IPS-15b (cell line): ENCODE data around the gene FGF14.

Experiments
- H3K27me3 ChIP-seq: one replicate; pipeline ENCODE4 v1.6.1; 2013; ENCODE audit warnings: low read length; ENCODE audit not compliant: control insufficient read depth, insufficient read depth
- H3K36me3 ChIP-seq: one replicate; pipeline ENCODE4 v1.6.1; 2013; ENCODE audit warnings: low read length; ENCODE audit not compliant: control insufficient read depth, insufficient read depth
- H3K4me1 ChIP-seq: one replicate; pipeline ENCODE4 v1.6.1; 2013; ENCODE audit warnings: mild to moderate bottlenecking, low read length; ENCODE audit not compliant: control insufficient read depth, insufficient read depth
- H3K4me3 ChIP-seq: one replicate; pipeline ENCODE4 v1.5.1; 2013; ENCODE audit warnings: low read depth, low read length
- H3K9ac ChIP-seq: one replicate; pipeline ENCODE4 v1.6.1; 2013; ENCODE audit warnings: low read depth, mild to moderate bottlenecking, low read length
- H3K9me3 ChIP-seq: one replicate; pipeline ENCODE4 v1.6.1; 2013; ENCODE audit warnings: mild to moderate bottlenecking, low read length; ENCODE audit not compliant: control insufficient read depth, insufficient read depth

The FGF14 gene

GRCh38 chr13:101896541-101896940 is 505.3 kb downstream of the FGF14 start:
- H3K27me3 ChIP-seq = no peaks in the 10 kb centered on the region
- no peak overlapping the region for H3K4me3 ChIP-seq
- no peaks in the 10 kb centered on the region for H3K36me3 ChIP-seq
- no peak overlapping the region for H3K9ac ChIP-seq
- no peaks in the 10 kb centered on the region for H3K9me3 ChIP-seq
- H3K4me1 ChIP-seq = no peaks in the 10 kb centered on the region

GRCh38 chr13:101893021-101893420 is 508.8 kb downstream of the FGF14 start:
- H3K4me1 ChIP-seq = no peaks in the 10 kb centered on the region
- no peak overlapping the region for H3K4me3 ChIP-seq
- no peaks in the 10 kb centered on the region for H3K9me3 ChIP-seq
- no peaks in the 10 kb centered on the region for H3K27me3 ChIP-seq
- no peak overlapping the region for H3K9ac ChIP-seq
- H3K36me3 ChIP-seq = no peaks in the 10 kb centered on the region

GRCh38 chr13:101892296-101892695 is 509.6 kb downstream of the FGF14 start:
- no peak overlapping the region for H3K9ac ChIP-seq
- no peaks in the 10 kb centered on the region for H3K9me3 ChIP-seq
- no peaks in the 10 kb centered on the region for H3K27me3 ChIP-seq
- H3K36me3 ChIP-seq = no peaks in the 10 kb centered on the region
- no peaks in the 10 kb centered on the region for H3K4me1 ChIP-seq
- no peak overlapping the region for H3K4me3 ChIP-seq

GRCh38 chr13:101881593-101881992 is 520.3 kb downstream of the FGF14 start:
- Histone ChIP-seq H3K4me1 (no peaks in the 10 kb centered on the region), H3K27me3 (no peaks in the 10 kb centered on the region), H3K4me3 (no peak overlapping the region), H3K9me3 (no peaks in the 10 kb centered on the region), H3K9ac (no peak overlapping the region), H3K36me3 (no peaks in the 10 kb centered on the region)

- no peak overlapping the region for H3K4me3 ChIP-seq
- no peaks in the 10 kb centered on the region for H3K27me3 ChIP-seq
- no peaks in the 10 kb centered on the region for H3K36me3 ChIP-seq
- H3K9ac ChIP-seq = no peak overlapping the region
- H3K9me3 ChIP-seq = no peaks in the 10 kb centered on the region
- H3K4me1 ChIP-seq = no peaks in the 10 kb centered on the region
These were observed 521.3 kb downstream of the FGF14 start for GRCh38 chr13:101880581-101880980.

GRCh38 chr13:101876951-101877350 is 524.9 kb downstream of the FGF14 start:
- H3K9ac ChIP-seq = no peak overlapping the region
- H3K27me3 ChIP-seq = no peaks in the 10 kb centered on the region
- no peaks in the 10 kb centered on the region for H3K36me3 ChIP-seq
- no peak overlapping the region for H3K4me3 ChIP-seq
- no peaks in the 10 kb centered on the region for H3K9me3 ChIP-seq
- no peaks in the 10 kb centered on the region for H3K4me1 ChIP-seq

- no peaks in the 10 kb centered on the region for H3K36me3 ChIP-seq
- H3K9ac ChIP-seq = no peak overlapping the region
- H3K27me3 ChIP-seq = no peaks in the 10 kb centered on the region
- H3K9me3 ChIP-seq = no peaks in the 10 kb centered on the region
- H3K4me1 ChIP-seq = no peaks in the 10 kb centered on the region
- no peak overlapping the region for H3K4me3 ChIP-seq
These were observed 526.0 kb downstream of the FGF14 start for GRCh38 chr13:101875717-101876393.

GRCh38 chr13:101875091-101875490 is 526.8 kb downstream of the FGF14 start:
- no peaks in the 10 kb centered on the region for H3K27me3 ChIP-seq
- H3K9me3 ChIP-seq = no peaks in the 10 kb centered on the region
- H3K36me3 ChIP-seq = no peaks in the 10 kb centered on the region
- no peak overlapping the region for H3K4me3 ChIP-seq
- H3K9ac ChIP-seq = no peak overlapping the region
- no peaks in the 10 kb centered on the region for H3K4me1 ChIP-seq

- no peak overlapping the region for H3K9ac ChIP-seq
- H3K9me3 ChIP-seq = no peaks in the 10 kb centered on the region
- no peak overlapping the region for H3K4me3 ChIP-seq
- H3K4me1 ChIP-seq = peaks cover 4% of the 10 kb centered on the region
- H3K27me3 ChIP-seq = no peaks in the 10 kb centered on the region
- no peaks in the 10 kb centered on the region for H3K36me3 ChIP-seq
These were observed 532.3 kb downstream of the FGF14 start for GRCh38 chr13:101869553-101869952.

GRCh38 chr13:101868585-101869469 is 533.0 kb downstream of the FGF14 start:
- H3K27me3 ChIP-seq = no peaks in the 10 kb centered on the region
- peaks cover 4% of the 10 kb centered on the region for H3K4me1 ChIP-seq
- H3K36me3 ChIP-seq = no peaks in the 10 kb centered on the region
- H3K4me3 ChIP-seq = no peak overlapping the region
- no peak overlapping the region for H3K9ac ChIP-seq
- no peaks in the 10 kb centered on the region for H3K9me3 ChIP-seq

- H3K4me1 ChIP-seq = peaks cover 4% of the 10 kb centered on the region
- H3K4me3 ChIP-seq = no peak overlapping the region
- H3K9ac ChIP-seq = no peak overlapping the region
- no peaks in the 10 kb centered on the region for H3K36me3 ChIP-seq
- H3K27me3 ChIP-seq = no peaks in the 10 kb centered on the region
- no peaks in the 10 kb centered on the region for H3K9me3 ChIP-seq
These were observed 534.8 kb downstream of the FGF14 start for GRCh38 chr13:101866889-101867581.
